ENCODE results near the gene TSPAN9.

GRCh38 chr12:3192221-3192620 lies 115.0 kb downstream of the TSPAN9 start:
- TF ChIP-seq FOSL2 (IDR thresholded peaks at IDR 0.05) (no peak), FOSL2 (CRISPR knock-in tag; IDR thresholded peaks at IDR 0.05) (no peak), CTCF (IDR thresholded peaks at IDR 0.05) (no peak), RFX5 (IDR thresholded peaks at IDR 0.05) (no peak), BHLHE40 (IDR thresholded peaks at IDR 0.05; ENCODE audit: low read depth, low read length) (no peak), POLR2A (IDR thresholded peaks at IDR 0.05; ENCODE audit: low read length) (no peak), ZFP36 (IDR thresholded peaks at IDR 0.05; ENCODE audit: borderline replicate concordance, partially characterized antibody) (no peak), RAD21 (conservative IDR thresholded peaks at IDR 0.05 in 1 of 2, IDR thresholded peaks at IDR 0.05 in 1 of 2) (no peak), EP300 (IDR thresholded peaks at IDR 0.05) (no peak), RARB (CRISPR knock-in tag; IDR thresholded peaks at IDR 0.05) (no peak), SMC3 (IDR thresholded peaks at IDR 0.05) (no peak), REST (IDR thresholded peaks at IDR 0.05) (no peak), JUNB (IDR thresholded peaks at IDR 0.05) (no peak)
